Epithelial cell of esophagus (primary cell): Measurements from ENCODE around the gene L3MBTL4.

ENCODE experiments used
- DNase-seq: peaks from one replicate; pipeline ENCODE4 v3.0.0; 2010; ENCODE audit warnings: low read depth
- H3K4me3 ChIP-seq: 2 replicates; pipeline ENCODE4 v1.5.1; 2011; ENCODE audit warnings: mild to moderate bottlenecking, low read length, control low read depth
- CTCF ChIP-seq: IDR thresholded peaks from 2 replicates; pipeline ENCODE4 v1.5.1; 2011; ENCODE audit warnings: low read depth, mild to moderate bottlenecking, low read length, control low read depth, inconsistent platforms; ENCODE audit not compliant: insufficient read depth; ENCODE audit errors: missing control alignments

Gene L3MBTL4

GRCh38 chr18:5969989-5970403 lies 444.7 kb downstream of the L3MBTL4 start:
- DNase-seq = no peak
- TF ChIP-seq CTCF = no peak

GRCh38 chr18:5969355-5969988 lies 445.2 kb downstream of the L3MBTL4 start:
- DNase-seq = no peak
- H3K4me3 ChIP-seq = no peak overlapping the region
- no peak for TF ChIP-seq CTCF

More at GRCh38 chr18:5969989-5970403, 444.7 kb downstream of the L3MBTL4 start:
- H3K4me3 ChIP-seq = no peak overlapping the region

GRCh38 chr18:5967666-5968065 lies 447.0 kb downstream of the L3MBTL4 start:
- no peak for DNase-seq
- TF ChIP-seq CTCF = no peak
- H3K4me3 ChIP-seq = no peak overlapping the region

DNA sequence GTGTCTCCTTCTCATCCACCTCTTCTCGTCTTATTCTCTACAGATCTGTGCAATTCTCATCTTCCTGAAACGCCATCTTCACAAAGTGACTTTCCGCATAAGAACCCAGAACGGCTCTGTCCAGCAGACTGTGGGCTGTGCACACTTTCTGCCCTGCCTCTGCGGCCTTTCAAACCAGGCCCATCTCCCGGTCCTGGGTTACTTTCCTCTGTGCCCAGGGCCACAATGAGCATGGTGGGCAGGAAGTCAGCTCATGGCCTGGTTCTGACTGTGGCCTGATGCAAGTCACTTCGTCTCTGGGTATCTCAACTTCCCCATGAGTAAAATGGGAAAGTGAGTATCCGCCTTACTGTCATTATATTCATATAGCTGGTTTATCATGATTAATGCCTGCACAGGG lies 447.7 kb downstream of the L3MBTL4 start:
- no peak for DNase-seq
- TF ChIP-seq CTCF = no peak
- no peak overlapping the region for H3K4me3 ChIP-seq

DNA sequence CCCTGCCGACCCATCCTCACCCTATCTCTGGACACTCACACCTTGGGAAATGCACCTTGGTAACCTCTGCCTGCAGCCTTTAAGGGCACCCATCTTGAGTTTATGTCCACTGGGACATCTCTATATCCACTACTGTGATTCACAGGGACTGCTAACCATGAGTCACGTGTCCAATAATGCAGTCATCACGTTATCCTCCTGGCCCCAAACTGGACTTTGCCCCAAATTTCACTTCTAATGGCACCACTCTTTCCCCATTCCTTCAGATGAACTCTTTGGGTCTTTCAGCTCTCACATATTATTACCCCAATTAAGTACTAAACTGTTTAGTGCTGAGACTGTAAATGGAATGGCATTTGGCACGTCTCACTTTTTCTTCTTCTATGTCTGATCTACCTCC lies 448.2 kb downstream of the L3MBTL4 start:
- no peak overlapping the region for H3K4me3 ChIP-seq
- TF ChIP-seq CTCF = no peak
- DNase-seq = no peak

DNA sequence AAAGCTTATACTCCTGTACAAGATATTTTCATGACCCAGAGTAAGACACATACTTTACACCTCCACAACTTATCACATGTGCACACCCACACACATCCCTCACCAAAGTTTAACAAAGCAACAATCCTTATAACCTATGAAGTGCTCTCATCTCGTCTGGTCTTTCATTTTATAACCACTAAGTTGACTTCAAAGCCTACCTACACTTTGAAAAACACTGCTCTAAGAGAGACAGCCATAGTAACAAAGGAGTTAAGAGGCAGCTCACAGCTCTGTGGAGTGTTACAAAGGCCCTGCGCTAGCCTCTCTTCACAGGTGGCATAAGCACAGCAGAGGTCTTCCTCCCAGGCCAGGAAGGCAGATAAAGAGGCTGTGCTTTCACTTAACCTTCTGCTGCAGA lies 449.7 kb downstream of the L3MBTL4 start:
- no peak for TF ChIP-seq CTCF
- DNase-seq = no peak
- H3K4me3 ChIP-seq = no peak overlapping the region

DNA sequence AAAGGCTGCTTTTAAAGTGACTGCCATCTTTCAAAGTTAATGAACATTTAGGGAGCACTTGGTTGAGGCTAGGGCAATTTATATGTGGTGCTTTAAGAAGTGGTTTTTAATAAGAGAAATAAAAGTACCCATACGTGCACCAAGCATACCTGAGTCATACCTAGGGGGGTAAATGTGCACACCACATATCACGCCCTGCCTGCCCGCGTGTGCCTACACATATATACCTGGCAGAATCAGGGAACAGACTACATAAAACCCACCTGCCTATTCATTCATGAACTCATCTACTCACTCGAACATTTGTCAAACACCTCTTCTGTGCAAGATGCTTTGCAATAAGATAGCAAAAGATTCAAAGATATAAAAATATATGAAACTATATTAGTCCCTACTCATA lies 450.1 kb downstream of the L3MBTL4 start:
- no peak overlapping the region for H3K4me3 ChIP-seq
- DNase-seq = no peak
- TF ChIP-seq CTCF = no peak
